ENCODE results near the gene HS3ST3B1. TPM values are rescaled to one million over a fixed set of nuclear protein-coding genes. Genes with fewer than 3 reads are reported as not detected.
A peak's percentile ranks its signal among the peaks of the same experiment; 100 is the strongest.

Gene HS3ST3B1
- total and polyA plus RNA-seq, 5 experiments from 2014 or later, result 9.2 to 37.6 (median 12.7) TPM

DNA sequence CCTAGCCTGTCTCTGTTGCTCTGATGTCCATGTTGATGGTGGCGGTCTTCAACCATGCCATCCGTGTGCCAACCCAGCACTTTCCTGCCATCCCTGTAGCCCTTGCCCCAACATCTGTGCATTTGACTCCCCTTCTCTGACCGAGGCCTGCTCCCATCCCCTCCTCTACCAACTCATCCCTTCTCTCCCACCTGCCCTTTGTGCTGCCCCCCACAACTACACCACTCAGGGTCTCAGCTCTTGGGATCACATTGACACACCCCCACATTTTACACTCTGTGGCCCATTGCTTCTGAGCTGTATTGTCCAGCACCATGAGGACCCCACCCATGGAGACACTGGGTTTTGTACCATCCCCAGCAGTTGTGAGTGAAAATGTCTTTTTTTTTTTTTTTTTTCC is 11.6 kb downstream of the HS3ST3B1 start:
- peak overlapping the region in 4 of 10 donors; percentile 52 to 91 (median 72) for H3K27ac Mint-ChIP-seq
- peaks cover 41 to 83% (median 80%) of the 10 kb centered on the region in 4 donors for H3K4me1 Mint-ChIP-seq
- H3K27me3 Mint-ChIP-seq, result no peaks in the 10 kb centered on the region
- no peak for DNase-seq
- POLR2A ChIA-PET, result no interaction called here
- peak overlapping the region in 1 of 10 donors; percentile 19 for H3K4me3 Mint-ChIP-seq
- peaks cover 12 to 73% (median 31%) of the 10 kb centered on the region in 3 donors for H3K36me3 Mint-ChIP-seq
- no peaks in the 10 kb centered on the region for H3K9me3 Mint-ChIP-seq
- ATAC-seq, result no peak

GRCh38 chr17:14316126-14316832 is 15.4 kb downstream of the HS3ST3B1 start:
- Mint-ChIP-seq H3K27me3 (no peaks in the 10 kb centered on the region), H3K9me3 (no peaks in the 10 kb centered on the region), H3K36me3 (peaks cover 12 to 71% (median 21%) of the 10 kb centered on the region in 3 donors), H3K27ac (peak overlapping the region in 7 of 10 donors; percentile 20 to 91 (median 33)), H3K4me1 (peaks cover 52 to 87% (median 87%) of the 10 kb centered on the region in 4 donors), H3K4me3 (peak overlapping the region in 6 of 10 donors; percentile 3 to 74 (median 24))
- no peak for ATAC-seq
- no peak for DNase-seq
- POLR2A ChIA-PET, result interaction anchor here (1.1 kb wide), 1 partner anchor 14 kb away, joined by 7 read pairs; no protein-coding TSS in a partner anchor

DNA sequence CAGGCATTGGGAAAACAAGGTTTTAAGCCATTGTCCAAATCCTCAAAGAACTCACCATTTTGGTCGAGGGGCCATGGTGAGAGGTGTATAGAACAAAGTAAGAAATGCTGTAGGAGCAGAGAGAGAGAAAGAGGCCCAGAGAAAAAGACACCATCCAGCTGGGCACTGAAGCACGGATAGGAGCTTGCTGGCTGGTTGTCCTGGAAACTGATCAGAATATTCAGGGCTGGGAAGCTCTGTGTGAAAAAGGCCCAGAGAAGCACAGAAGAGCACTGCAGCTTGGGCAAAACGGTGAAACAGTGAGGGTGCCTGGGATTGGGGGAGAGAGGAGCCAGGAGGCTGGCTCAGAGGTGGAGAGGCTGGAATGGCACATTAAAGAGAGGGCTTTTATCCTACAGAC is 16.5 kb downstream of the HS3ST3B1 start:
- Mint-ChIP-seq H3K9me3 (no peaks in the 10 kb centered on the region), H3K4me1 (peaks cover 58 to 87% (median 85%) of the 10 kb centered on the region in 4 donors), H3K27ac (peak overlapping the region in 9 of 10 donors; percentile 23 to 93 (median 78)), H3K36me3 (peaks cover 2 to 65% (median 14%) of the 10 kb centered on the region in 3 donors), H3K4me3 (peak overlapping the region; percentile 26 to 79 (median 54)), H3K27me3 (no peaks in the 10 kb centered on the region)
- no peak for ATAC-seq
- POLR2A ChIA-PET, result no interaction called here
- DNase-seq, result no peak

DNA sequence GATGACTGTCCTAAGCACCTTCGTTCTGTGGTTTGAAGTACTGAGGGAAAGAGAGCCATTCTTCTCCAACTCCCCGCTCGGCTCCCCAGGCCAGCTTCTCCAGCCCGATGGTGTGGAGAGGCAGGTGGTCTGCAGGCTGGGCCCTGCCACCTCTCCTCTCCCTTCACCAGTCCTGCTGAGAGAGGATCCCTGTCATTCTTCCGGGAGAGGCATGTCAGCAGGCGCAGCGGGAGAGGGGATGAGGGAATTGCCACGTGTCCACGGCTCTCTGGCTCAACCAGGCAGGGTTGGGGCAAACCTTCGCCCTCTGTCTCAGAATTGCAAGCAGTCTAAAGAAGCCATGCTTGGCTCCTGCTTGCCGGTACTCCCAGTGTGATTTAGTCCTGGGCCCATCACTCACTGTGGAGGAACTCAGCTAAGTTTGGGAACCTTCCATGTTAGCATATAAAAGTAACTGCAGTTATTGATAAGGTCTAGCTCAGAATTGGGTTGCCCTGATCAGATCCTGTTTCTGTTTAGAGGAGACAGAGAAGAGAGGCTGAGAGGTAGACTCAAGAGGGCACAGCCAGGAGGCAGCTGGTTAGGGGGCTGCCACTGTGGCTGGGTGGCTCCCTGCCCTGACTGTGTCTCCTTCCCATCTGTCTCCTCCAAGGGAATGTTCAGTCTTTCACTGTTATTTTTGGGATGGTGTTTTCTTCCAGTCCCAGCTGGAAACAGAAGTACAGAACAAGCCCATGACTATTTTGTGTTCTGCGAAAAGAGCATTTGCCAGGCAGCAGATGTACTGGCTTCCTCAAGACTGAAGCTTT is 17.4 kb downstream of the HS3ST3B1 start:
- POLR2A ChIA-PET, result interaction anchor here (1.6 to 1.8 kb wide), 2 partner anchors 17 to 110 kb away, joined by 5 to 7 read pairs; no protein-coding TSS in a partner anchor
- H3K27me3 Mint-ChIP-seq, result no peaks in the 10 kb centered on the region
- peak overlapping the region; percentile 38 to 93 (median 78) for H3K27ac Mint-ChIP-seq
- H3K9me3 Mint-ChIP-seq, result no peaks in the 10 kb centered on the region
- DNase-seq (no peak), ATAC-seq (peak in 1 of 2 donors; percentile 49)
- peaks cover 55 to 91% (median 87%) of the 10 kb centered on the region in 4 donors for H3K4me1 Mint-ChIP-seq
- H3K36me3 Mint-ChIP-seq, result peaks cover 0 to 62% (median 7%) of the 10 kb centered on the region in 3 donors
- H3K4me3 Mint-ChIP-seq, result peak overlapping the region; percentile 29 to 80 (median 63)

GRCh38 chr17:14318918-14319205 is 18.0 kb downstream of the HS3ST3B1 start:
- peak in 4 of 10 donors; percentile 25 to 49 (median 30) for DNase-seq
- peak overlapping the region; percentile 38 to 89 (median 71) for H3K27ac Mint-ChIP-seq
- POLR2A ChIA-PET, result interaction anchor here (1.6 to 1.8 kb wide), 2 partner anchors 17 to 110 kb away, joined by 5 to 7 read pairs; no protein-coding TSS in a partner anchor
- peaks cover 0 to 56% (median 5%) of the 10 kb centered on the region in 3 donors for H3K36me3 Mint-ChIP-seq
- ATAC-seq, result peak; percentile 46 to 70
- H3K4me1 Mint-ChIP-seq, result peaks cover 55 to 97% (median 89%) of the 10 kb centered on the region in 4 donors
- peak overlapping the region; percentile 29 to 80 (median 63) for H3K4me3 Mint-ChIP-seq
- H3K27me3 Mint-ChIP-seq, result no peaks in the 10 kb centered on the region
- no peaks in the 10 kb centered on the region for H3K9me3 Mint-ChIP-seq

GRCh38 chr17:14320098-14320497 is 19.2 kb downstream of the HS3ST3B1 start:
- no peak for ATAC-seq
- H3K27ac Mint-ChIP-seq, result peak overlapping the region in 6 of 10 donors; percentile 5 to 59 (median 26)
- POLR2A ChIA-PET, result no interaction called here
- DNase-seq, result no peak
- no peaks in the 10 kb centered on the region for H3K27me3 Mint-ChIP-seq
- peaks cover 0 to 44% (median 0%) of the 10 kb centered on the region in 3 donors for H3K36me3 Mint-ChIP-seq
- peaks cover 52 to 93% (median 89%) of the 10 kb centered on the region in 4 donors for H3K4me1 Mint-ChIP-seq
- peak overlapping the region in 8 of 10 donors; percentile 3 to 68 (median 26) for H3K4me3 Mint-ChIP-seq
- no peaks in the 10 kb centered on the region for H3K9me3 Mint-ChIP-seq

DNA sequence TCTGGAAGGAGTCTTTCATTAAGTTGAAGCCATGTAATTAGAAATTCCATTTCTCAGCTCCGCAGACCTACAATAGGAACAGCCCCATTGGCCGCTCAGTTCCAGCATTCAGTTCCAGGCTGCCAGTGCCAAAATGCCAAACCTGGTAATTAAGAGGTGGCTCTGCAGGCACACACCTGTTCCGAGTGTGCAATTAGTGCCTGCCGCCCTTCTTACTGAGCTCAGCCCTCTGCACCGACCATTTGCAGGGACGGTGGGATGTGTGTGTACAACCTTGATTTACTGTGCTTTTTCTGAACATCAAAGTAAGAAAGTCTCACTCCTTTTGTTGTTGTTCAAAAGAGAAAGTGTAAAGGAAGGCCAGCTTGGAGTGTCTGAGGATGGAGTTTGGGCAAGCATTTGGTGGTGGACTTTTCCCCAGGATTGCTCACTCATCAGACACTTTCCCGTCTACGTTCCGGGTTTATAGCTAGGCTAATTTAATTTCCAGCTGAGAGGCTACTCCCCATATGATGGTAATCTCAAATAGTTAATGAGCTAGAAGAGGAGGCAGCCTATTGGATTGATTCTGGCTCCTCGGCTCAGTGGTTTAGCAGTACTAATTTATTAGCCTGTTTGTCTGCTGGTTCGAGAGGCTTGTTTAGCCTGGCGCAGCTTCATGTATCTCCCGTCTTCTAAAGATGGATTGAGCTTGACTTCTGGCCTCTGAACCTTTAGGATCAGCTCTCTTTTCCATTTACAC is 20.0 kb downstream of the HS3ST3B1 start:
- POLR2A ChIA-PET, result interaction anchor here (0.8 kb wide), 1 partner anchor 12 kb away, joined by 13 read pairs; no protein-coding TSS in a partner anchor
- H3K4me1 Mint-ChIP-seq, result peaks cover 53 to 95% (median 87%) of the 10 kb centered on the region in 4 donors
- H3K9me3 Mint-ChIP-seq, result no peaks in the 10 kb centered on the region
- H3K27ac Mint-ChIP-seq, result peak overlapping the region in 6 of 10 donors; percentile 6 to 71 (median 38)
- peaks cover 0 to 36% (median 3%) of the 10 kb centered on the region in 3 donors for H3K36me3 Mint-ChIP-seq
- DNase-seq, result no peak
- H3K4me3 Mint-ChIP-seq, result peak overlapping the region in 5 of 10 donors; percentile 22 to 55 (median 28)
- H3K27me3 Mint-ChIP-seq, result no peaks in the 10 kb centered on the region
- no peak for ATAC-seq

- no peak for ATAC-seq
- POLR2A ChIA-PET, result interaction anchor here (0.8 kb wide), 1 partner anchor 11 kb away, joined by 13 read pairs; no protein-coding TSS in a partner anchor
- H3K9me3 Mint-ChIP-seq, result no peaks in the 10 kb centered on the region
- peaks cover 0 to 32% (median 5%) of the 10 kb centered on the region in 3 donors for H3K36me3 Mint-ChIP-seq
- peak overlapping the region in 6 of 10 donors; percentile 0 to 55 (median 30) for H3K4me3 Mint-ChIP-seq
- H3K27me3 Mint-ChIP-seq, result no peaks in the 10 kb centered on the region
- peak overlapping the region in 5 of 10 donors; percentile 6 to 49 (median 33) for H3K27ac Mint-ChIP-seq
- H3K4me1 Mint-ChIP-seq, result peaks cover 49 to 95% (median 86%) of the 10 kb centered on the region in 4 donors
- DNase-seq, result no peak
Observed at GRCh38 chr17:14321476-14321949, 20.6 kb downstream of the HS3ST3B1 start.

GRCh38 chr17:14321980-14322776 is 21.3 kb downstream of the HS3ST3B1 start:
- peaks cover 2 to 25% (median 5%) of the 10 kb centered on the region in 3 donors for H3K36me3 Mint-ChIP-seq
- peak overlapping the region in 2 of 10 donors; percentile 2 to 12 for H3K4me3 Mint-ChIP-seq
- peaks cover 43 to 94% (median 85%) of the 10 kb centered on the region in 4 donors for H3K4me1 Mint-ChIP-seq
- DNase-seq, result no peak
- peak overlapping the region in 6 of 10 donors; percentile 1 to 57 (median 32) for H3K27ac Mint-ChIP-seq
- no peak for ATAC-seq
- POLR2A ChIA-PET, result no interaction called here
- no peaks in the 10 kb centered on the region for H3K27me3 Mint-ChIP-seq
- H3K9me3 Mint-ChIP-seq, result no peaks in the 10 kb centered on the region

DNA sequence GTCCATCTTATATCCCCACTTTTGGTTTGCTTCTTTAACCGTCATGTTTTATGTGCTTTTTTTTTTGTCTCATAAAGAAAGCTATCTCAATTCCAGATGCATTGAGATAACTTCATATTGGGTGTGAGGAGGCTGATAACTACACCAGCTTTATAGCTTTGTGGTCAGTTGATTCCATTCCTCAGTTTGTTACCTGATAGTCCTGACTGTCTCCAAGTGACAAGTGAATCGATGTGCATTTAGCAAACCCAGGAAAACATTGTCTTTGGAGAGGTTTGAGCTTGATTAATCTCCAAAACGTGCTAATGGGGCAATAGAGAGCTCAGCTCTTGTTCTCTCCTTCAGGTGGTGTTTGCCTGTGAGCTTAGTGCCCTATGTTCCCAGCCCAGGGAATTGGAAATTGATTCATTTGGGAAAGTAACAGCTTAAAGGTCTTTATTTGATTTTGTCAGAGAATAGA is 22.7 kb downstream of the HS3ST3B1 start:
- Mint-ChIP-seq H3K4me3 (no peak overlapping the region), H3K4me1 (peaks cover 43 to 94% (median 85%) of the 10 kb centered on the region in 4 donors), H3K27ac (peak overlapping the region in 4 of 10 donors; percentile 14 to 46 (median 38)), H3K9me3 (no peaks in the 10 kb centered on the region), H3K27me3 (no peaks in the 10 kb centered on the region), H3K36me3 (peaks cover 2 to 20% (median 5%) of the 10 kb centered on the region in 3 donors)
- ATAC-seq (no peak), DNase-seq (no peak)
- POLR2A ChIA-PET, result interaction anchor here (0.6 to 0.8 kb wide), 2 partner anchors 9 to 482 kb away, joined by 3 to 4 read pairs; no protein-coding TSS in a partner anchor

- Mint-ChIP-seq H3K4me3 (peak overlapping the region in 2 of 10 donors; percentile 20 to 50), H3K27ac (peak overlapping the region in 4 of 10 donors; percentile 18 to 53 (median 50)), H3K9me3 (no peaks in the 10 kb centered on the region), H3K4me1 (peaks cover 44 to 93% (median 85%) of the 10 kb centered on the region in 4 donors), H3K36me3 (peaks cover 2 to 16% (median 5%) of the 10 kb centered on the region in 3 donors), H3K27me3 (no peaks in the 10 kb centered on the region)
- ATAC-seq, result no peak
- POLR2A ChIA-PET, result no interaction called here
- no peak for DNase-seq
Observed at GRCh38 chr17:14325618-14326167, 24.8 kb downstream of the HS3ST3B1 start.

Measured in naive thymus-derived CD8-positive, alpha-beta T cell (primary cell).